ENCODE data around the gene ZNF672. TPM values are rescaled to one million over a fixed set of nuclear protein-coding genes. Genes with fewer than 3 reads are reported as not detected.

Gene ZNF672
- polyA plus RNA-seq, 1 donor (not counting 4 experiments of a cell fraction or from before 2014, with no cell fraction given), result 12.6 TPM

DNA sequence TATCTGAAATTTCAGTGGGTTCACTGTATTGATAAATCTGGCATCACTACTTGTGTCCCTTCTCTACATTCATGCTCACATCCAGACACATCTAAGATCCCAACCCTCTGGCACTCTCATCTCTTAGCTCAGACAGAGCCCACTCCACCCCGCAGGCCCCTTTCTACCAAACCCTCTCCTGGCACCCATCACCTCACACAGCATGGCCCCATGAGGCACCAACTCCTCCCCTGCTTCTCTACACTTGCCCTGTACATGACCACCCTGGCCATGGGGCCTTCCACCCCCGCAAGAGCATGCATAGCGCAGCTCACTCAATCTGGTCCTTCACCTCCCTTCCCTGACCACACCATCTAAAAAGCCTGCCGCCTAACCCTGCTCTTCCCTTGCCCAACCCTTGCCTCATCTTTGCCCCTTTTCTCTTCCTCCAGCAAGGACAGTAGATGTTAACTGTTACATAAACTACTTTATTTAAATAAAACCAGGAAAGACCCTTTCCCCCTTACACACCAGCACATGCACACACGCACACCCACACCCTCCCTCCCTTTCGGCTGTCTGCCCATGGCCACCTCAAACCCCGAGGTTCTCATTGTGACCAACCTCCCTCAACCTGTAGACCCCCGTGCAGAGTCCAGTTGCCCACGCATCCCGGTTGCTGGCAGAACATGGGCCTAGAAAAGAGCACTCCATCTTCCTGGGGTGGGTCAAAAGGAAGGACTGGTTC is 27.9 kb upstream of the ZNF672 start:
- FAIRE-seq, result no peak
- no peak overlapping the region for H3K4me2 ChIP-seq (ENCODE audit: control insufficient read depth, extremely low read depth, insufficient read depth, low read depth, low read length)
- no peaks in the 10 kb centered on the region for H3K9me3 ChIP-seq (ENCODE audit: control insufficient read depth, low read depth, low read length)
- H3K9me1 ChIP-seq (ENCODE audit: control insufficient read depth, extremely low read depth, insufficient read depth, low read length), result no peaks in the 10 kb centered on the region
- H3K36me3 ChIP-seq (ENCODE audit: control insufficient read depth in 2 of 2, extremely low read depth in 1 of 2, insufficient read depth in 2 of 2, low read length in 2 of 2), result peaks cover 11 to 21% of the 10 kb centered on the region in 2 experiments
- no peak for DNase-seq (ENCODE audit: low read depth, low spot score)
- peaks cover 12% of the 10 kb centered on the region for H3K4me1 ChIP-seq (ENCODE audit: control insufficient read depth, extremely low read depth, insufficient read depth, low read length)
- no peaks in the 10 kb centered on the region for H3K27me3 ChIP-seq (ENCODE audit: control insufficient read depth, extremely low read depth, insufficient read depth, low read length)
- no peak overlapping the region for H3K4me3 ChIP-seq (ENCODE audit: control insufficient read depth in 2 of 3, extremely low read depth in 1 of 3, insufficient read depth in 2 of 3, low read depth in 1 of 3, low read length in 3 of 3)
- H3K79me2 ChIP-seq (ENCODE audit: control insufficient read depth, insufficient read depth, low read length), result no peaks in the 10 kb centered on the region
- no peaks in the 10 kb centered on the region for H4K20me1 ChIP-seq (ENCODE audit: control insufficient read depth, extremely low read depth, insufficient read depth, low read length)
- no peak for TF ChIP-seq EZH2 (IDR thresholded peaks at IDR 0.05; ENCODE audit: low read length)
- TF ChIP-seq, protein P1, sequence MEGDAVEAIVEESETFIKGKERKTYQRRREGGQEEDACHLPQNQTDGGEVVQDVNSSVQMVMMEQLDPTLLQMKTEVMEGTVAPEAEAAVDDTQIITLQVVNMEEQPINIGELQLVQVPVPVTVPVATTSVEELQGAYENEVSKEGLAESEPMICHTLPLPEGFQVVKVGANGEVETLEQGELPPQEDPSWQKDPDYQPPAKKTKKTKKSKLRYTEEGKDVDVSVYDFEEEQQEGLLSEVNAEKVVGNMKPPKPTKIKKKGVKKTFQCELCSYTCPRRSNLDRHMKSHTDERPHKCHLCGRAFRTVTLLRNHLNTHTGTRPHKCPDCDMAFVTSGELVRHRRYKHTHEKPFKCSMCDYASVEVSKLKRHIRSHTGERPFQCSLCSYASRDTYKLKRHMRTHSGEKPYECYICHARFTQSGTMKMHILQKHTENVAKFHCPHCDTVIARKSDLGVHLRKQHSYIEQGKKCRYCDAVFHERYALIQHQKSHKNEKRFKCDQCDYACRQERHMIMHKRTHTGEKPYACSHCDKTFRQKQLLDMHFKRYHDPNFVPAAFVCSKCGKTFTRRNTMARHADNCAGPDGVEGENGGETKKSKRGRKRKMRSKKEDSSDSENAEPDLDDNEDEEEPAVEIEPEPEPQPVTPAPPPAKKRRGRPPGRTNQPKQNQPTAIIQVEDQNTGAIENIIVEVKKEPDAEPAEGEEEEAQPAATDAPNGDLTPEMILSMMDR (optimal IDR thresholded peaks at IDR 0.05 in 1 of 3, IDR thresholded peaks at IDR 0.05 in 1 of 3, conservative IDR thresholded peaks at IDR 0.05 in 1 of 3; ENCODE audit: extremely low read depth in 1 of 3, insufficient read depth in 2 of 3, low read length in 3 of 3), result no peak
- H3K27ac ChIP-seq (ENCODE audit: control insufficient read depth, insufficient read depth, low read length), result no peak overlapping the region
- no peak overlapping the region for H2AFZ ChIP-seq (ENCODE audit: control insufficient read depth, low read length)
- no peak overlapping the region for H3K9ac ChIP-seq (ENCODE audit: control insufficient read depth, extremely low read depth, insufficient read depth, low read length)
- dilution Hi-C loops (cut with MboI; ENCODE audit: extremely low pct_ligation_motif_present, low sequenced_read_pairs), result no loop called here

DNA sequence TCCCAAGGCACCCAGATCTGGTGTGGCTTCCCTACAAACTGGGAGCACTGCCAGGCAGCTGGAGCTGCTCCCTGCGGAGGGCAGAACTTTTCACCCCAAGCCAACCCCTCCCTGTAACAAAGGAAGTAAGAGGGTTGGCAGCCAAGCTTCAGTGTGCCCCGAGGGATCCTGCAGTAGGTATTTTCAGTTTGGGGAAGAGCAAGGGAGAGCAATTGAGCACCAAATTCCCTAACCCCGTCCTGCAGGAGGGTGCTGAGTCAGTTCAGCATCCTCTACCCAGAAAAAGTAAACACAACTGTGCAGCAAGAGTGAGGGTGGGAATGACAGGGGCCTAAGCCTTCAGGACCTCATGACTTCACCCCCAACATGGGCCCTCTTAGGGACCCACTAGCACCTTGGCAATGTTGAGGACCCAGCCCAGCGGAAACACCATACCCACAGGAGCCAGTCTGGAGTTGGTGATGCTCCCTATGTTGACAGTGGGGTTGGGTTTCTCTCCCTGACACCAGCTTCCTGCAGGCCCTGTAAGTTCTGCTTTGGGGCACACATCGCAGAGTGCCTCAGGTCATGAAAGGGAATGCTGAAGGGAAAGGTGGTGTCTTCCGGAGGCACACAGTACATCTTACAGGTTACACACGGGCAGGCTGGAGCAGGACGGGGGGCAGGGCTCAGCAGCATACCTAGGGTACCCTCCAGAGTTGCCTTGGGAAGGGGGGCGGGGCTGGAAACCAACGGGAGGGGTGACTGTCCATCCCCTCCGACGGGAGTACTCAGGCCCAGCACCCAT is 27.1 kb upstream of the ZNF672 start:
- H3K4me3 ChIP-seq (ENCODE audit: control insufficient read depth in 2 of 3, extremely low read depth in 1 of 3, insufficient read depth in 2 of 3, low read depth in 1 of 3, low read length in 3 of 3), result no peak overlapping the region
- H3K9me1 ChIP-seq (ENCODE audit: control insufficient read depth, extremely low read depth, insufficient read depth, low read length), result no peaks in the 10 kb centered on the region
- H3K27ac ChIP-seq (ENCODE audit: control insufficient read depth, insufficient read depth, low read length), result no peak overlapping the region
- H3K9ac ChIP-seq (ENCODE audit: control insufficient read depth, extremely low read depth, insufficient read depth, low read length), result no peak overlapping the region
- peaks cover 12% of the 10 kb centered on the region for H3K4me1 ChIP-seq (ENCODE audit: control insufficient read depth, extremely low read depth, insufficient read depth, low read length)
- no peaks in the 10 kb centered on the region for H3K9me3 ChIP-seq (ENCODE audit: control insufficient read depth, low read depth, low read length)
- H2AFZ ChIP-seq (ENCODE audit: control insufficient read depth, low read length), result no peak overlapping the region
- TF ChIP-seq, protein P1 (optimal IDR thresholded peaks at IDR 0.05 in 1 of 3, IDR thresholded peaks at IDR 0.05 in 1 of 3, conservative IDR thresholded peaks at IDR 0.05 in 1 of 3; ENCODE audit: extremely low read depth in 1 of 3, insufficient read depth in 2 of 3, low read length in 3 of 3), result no peak
- TF ChIP-seq EZH2 (IDR thresholded peaks at IDR 0.05; ENCODE audit: low read length), result no peak
- no peaks in the 10 kb centered on the region for H3K27me3 ChIP-seq (ENCODE audit: control insufficient read depth, extremely low read depth, insufficient read depth, low read length)
- dilution Hi-C loops (cut with MboI; ENCODE audit: extremely low pct_ligation_motif_present, low sequenced_read_pairs), result no loop called here
- H3K4me2 ChIP-seq (ENCODE audit: control insufficient read depth, extremely low read depth, insufficient read depth, low read depth, low read length), result no peak overlapping the region
- DNase-seq (ENCODE audit: low read depth, low spot score) (no peak), FAIRE-seq (peak; percentile 82)
- no peaks in the 10 kb centered on the region for H4K20me1 ChIP-seq (ENCODE audit: control insufficient read depth, extremely low read depth, insufficient read depth, low read length)
- peaks cover 11 to 26% of the 10 kb centered on the region in 2 experiments for H3K36me3 ChIP-seq (ENCODE audit: control insufficient read depth in 2 of 2, extremely low read depth in 1 of 2, insufficient read depth in 2 of 2, low read length in 2 of 2)
- no peaks in the 10 kb centered on the region for H3K79me2 ChIP-seq (ENCODE audit: control insufficient read depth, insufficient read depth, low read length)
